HG02588 (cell line): ENCODE data around the gene PPIL6.

Experiments
- ATAC-seq: cut with Tn5 transposase; IDR thresholded peaks from one replicate; pipeline ENCODE4 v1.9.1; 2021; ENCODE audit warnings: mild to moderate bottlenecking, moderate library complexity; ENCODE audit not compliant: unreplicated experiment

PPIL6 gene

DNA sequence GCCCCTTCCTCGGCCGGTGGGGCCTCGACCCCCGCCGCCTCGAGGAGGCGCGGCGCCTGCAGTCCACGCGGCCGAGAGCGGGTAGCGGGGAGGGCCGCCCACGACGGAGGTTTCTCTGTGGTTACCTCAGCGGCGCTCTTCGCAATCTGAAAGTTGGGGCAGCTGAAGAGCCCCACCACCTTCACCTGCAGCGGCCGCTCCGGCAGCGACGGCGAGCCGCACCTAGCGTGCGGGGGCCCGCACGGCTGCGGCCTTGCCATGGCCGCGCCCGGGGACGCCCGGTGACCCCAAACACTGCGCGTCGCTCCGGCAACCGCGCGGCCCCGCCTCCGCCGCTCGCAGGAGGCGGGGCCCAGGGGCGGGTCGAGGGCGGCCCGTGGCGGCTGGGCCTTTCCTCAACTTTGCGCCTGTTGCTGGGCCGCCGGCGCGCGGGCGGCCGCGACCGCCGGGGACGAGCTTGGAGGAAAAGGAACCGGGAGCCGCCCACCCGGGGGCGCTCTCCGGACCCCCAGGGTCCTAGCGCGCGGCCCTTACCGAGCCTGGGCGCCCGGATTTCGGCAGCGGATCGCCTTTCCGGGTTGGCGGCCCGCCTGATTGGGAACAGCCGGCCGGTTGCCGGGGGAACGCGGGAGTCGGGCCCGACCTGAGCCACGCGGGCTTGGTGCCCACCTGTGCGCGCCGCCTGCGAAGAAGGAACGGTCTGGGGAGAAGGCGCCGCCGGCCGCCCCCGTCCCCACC lies at the start of gene PPIL6, which contains the start of gene SMPD2:
Gene PPIL6, minus strand, starts transcription at position 298 of the 738 bp plus-strand sequence. Its CDS starts 38 bp downstream, at position 260.
Gene SMPD2, plus strand, starts transcription at position 394 of the 738 bp plus-strand sequence. CDS start 398 bp downstream, outside the sequence.
- peak; percentile 89 for ATAC-seq

DNA sequence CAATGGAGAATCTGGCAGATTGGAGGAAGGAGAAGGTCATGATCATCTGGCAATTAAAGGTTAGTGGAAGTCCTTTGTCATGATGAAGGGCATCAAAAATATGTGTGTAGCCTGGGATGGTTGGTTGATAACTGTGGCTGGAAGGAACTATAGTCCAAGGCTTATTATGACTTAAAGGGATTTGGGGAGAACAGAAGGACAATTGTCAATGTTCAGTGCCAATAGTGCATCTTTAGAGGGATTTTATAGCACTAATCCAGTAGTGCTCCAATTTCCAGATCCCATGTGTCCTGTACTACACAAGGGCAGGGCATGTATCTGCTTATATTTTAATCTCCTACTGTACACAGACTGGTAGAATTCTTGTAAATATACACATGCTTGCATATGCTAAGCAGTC lies 47.6 kb upstream of the PPIL6 start:
- no peak for ATAC-seq

DNA sequence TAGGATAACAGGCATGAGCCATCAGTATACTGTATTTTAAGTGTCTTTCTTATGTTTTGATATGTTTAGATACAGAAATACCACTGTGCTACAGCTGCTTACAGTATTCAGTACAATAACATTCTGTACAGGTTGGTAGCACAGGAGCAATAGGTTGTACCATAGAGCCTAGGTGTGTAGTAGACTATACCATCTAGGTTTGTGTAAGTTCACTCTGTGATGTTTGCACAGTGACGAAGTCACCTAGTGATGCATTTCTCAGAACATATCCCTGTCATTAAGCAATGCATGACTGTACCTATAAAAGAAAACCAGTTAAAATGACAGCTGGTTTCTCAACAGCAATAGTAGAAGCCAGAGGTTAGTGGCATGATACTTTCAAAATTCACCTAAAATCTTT lies 45.6 kb upstream of the PPIL6 start:
- no peak for ATAC-seq

DNA sequence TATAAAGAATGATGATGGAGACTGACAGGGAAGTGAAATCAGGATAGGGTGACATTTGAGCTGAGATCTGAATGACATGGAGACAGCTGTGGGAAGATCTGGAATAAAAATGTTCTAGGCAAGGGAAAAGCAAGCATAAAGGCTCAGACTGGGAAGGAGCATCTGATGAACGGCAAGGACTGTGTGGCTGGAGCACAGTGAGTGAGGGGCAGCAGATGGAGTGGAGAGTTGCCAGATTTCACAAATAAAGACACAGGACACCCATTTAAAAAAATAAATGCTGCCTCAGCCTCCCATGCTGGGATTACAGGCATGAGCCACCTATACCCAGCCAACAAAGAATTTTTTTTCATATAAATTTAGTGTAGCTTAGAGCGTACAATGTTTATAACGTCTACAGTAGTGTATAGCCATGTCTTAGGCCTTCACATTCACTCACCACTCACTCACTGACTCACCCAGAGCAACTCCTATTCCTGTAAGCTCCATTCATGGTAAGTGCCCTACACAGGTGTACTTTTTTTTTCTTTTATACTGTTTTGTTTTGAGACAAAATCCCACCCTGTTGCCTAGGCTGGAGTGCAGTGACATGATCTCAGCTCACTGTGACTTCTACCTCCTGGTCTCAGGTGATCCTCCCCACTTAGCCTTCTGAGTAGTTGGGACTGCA lies 45.0 kb upstream of the PPIL6 start:
- ATAC-seq = no peak

DNA sequence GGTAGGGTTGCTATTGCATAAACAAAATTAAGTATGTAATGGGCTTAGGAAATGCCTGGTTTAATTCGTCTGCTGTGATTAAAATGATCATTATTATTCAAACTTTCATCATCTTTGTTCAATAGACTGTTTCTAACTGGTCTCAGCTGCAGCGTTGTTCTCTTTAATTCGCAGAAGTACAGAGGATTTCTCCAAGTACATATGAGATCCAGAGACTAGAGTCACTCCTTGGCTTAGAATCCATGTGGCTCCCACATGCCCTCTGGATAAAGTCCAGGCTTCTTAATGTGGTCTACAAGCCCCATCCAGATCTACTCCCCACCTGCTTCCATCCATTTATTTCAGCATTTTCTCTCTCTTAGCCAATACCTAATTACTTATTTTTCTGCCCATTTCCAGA lies 43.7 kb upstream of the PPIL6 start:
- ATAC-seq = no peak

DNA sequence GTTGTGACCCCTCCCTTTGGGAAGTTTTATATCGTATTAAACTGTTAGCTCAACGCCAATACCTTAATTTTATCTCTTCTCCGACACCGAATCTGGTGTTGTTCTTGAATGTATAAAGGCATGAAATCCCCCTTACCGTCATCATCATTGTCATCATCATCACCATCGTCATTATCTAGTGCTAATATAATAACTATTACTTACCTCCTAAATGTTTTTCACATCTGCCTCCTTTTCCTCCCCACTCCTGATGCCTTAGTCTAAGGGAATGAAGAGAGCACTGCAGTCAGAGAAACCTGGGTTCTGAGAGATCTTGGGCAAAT lies 43.3 kb upstream of the PPIL6 start:
- no peak for ATAC-seq

DNA sequence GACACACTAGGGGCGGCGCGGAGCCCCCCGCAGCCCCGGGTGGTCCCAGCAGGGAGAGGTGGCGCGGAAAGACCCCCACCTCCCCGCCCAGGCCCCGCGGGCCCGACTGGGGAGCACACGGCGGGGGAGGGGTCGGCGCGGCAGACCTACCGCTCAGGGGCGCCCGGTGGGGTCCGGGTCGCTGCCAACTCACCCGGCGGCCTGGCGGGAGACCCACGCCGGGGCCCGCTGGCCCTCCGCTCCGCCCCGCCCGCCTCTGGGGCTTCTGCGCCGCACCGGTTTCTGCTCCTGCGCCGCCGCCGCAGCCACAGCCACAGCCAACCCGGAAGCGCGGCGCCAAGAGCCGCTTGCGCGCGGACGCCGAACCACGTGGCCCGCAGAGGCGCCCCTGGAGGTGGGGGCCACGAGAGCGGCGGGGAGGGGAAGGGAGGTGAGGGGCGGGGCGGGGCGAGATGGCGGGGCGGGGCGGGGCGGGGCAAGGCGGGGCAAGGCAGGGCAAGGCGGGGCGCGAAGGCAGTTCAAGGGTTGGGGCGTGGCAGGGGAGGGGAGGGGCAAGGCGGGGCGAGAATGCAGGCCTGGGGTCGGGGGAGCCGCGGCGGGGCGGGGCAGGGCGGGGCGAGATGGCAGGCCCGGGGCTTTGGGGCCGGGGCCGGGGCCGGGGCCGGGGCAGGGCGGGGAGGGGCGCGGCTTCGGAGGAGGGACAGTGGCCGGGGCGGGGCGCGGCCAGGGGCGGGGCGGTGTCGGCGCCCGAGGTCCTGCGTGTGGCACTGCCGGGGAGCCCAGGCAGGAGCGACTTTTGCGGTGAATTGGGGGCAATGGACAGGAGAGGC lies 42.7 kb upstream of the PPIL6 start, which contains the start of gene ZBTB24:
Gene ZBTB24, minus strand, starts transcription at position 315 of the 830 bp plus-strand sequence. CDS start 1,193 bp downstream, outside the sequence.
- peak; percentile 86 for ATAC-seq

DNA sequence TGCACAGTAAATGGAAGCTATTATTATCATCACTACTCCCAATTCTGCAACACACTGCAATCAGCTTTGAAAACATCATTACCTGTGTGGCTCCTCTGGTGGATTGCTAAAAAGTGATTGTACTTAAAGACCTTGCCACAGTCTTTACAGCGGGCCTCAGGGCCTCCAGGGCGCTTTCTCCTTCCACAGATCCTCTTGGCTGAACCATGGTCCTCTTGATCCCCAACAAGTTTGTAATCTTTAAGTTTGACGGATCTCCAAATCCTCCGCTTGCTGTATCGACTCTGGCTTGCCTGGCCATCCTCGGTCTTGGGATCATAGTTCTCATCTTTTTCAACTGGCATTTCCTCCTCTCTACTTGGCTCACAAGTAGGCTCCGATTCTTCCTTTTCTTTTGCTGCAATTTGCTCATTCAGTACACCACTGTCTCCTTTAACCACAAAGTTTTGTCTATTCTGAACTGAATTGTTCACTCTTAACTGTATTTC lies 40.6 kb upstream of the PPIL6 start:
- no peak for ATAC-seq

DNA sequence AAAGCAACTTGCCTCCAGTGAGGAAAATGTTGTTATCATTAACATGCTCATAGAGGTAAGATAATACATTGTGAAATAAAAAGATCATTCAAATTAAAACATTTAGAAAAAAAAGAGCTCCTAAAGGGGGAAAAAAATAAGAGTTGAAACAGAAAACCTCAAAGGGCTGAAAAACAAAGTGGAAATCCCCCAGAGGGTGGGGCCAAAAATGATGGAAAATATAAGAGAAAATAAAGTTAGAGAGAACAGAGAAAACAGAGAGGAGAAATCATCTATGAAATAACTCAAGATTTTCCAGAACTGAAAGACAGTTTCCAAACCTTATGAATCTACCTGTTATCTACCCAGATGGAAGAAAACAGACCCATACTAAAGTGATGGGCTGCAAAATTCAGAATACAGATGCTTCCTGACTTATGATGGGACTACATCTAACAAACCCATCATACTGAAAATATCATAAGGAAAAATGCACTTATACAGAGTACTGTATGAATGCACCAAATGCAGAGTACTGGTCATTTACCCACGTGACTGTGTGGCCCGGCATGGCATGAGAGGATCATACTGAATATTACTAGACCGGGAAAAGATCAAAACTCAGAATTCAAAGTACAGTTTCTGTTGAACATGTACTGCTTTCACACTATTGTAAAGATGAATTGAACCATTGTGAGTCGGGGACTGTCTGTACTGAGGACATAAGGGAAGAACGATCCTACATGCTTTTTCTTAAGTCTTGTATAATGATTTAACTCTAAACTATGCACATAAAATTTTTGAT lies 38.6 kb upstream of the PPIL6 start:
- ATAC-seq = no peak

DNA sequence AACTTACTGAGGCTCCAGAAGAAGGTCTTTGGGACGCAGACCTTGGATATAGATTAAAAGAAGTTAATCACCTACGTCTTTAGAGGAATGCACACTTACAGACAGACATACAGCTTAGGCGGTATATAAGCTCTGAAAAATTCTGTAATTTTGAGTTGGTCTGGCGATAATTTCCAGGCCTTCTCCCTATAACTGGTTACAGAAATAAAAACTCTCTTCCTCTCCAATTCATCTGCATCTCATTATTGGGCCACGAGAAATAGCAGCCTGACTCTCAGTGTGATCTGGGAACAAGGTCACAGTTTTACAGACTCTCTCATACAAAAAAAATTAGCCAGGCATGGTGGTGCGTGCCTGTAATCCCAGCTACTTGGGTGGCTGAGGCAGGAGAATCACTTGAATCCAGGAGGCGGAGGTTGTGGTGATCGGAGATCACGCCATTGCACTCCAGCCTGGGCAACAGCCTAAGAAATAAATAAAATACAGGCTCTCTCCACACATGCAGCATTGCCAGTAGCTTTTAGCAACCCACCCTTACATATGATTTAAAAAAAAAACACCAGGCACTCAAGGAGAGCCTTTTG lies 37.9 kb upstream of the PPIL6 start:
- no peak for ATAC-seq

DNA sequence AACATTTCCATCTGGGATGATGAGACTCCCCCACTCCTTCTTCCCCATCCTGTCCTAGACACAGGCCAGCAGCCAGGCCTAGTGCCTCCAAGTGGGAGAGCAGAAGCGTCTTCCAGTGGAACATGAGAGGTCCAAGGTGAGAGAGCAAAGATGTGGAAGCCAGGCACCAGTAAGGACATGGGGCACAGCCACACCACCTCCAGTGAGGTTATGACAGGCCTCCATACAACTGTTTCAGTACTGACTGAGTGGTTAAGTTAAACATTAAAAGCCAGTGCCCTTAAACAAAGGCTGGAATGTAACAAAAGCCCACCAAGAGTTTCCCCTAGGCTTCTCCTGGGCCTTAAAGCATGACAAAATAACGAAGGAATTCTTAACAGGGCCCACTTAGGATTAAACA lies 37.3 kb upstream of the PPIL6 start:
- peak; percentile 58 for ATAC-seq

DNA sequence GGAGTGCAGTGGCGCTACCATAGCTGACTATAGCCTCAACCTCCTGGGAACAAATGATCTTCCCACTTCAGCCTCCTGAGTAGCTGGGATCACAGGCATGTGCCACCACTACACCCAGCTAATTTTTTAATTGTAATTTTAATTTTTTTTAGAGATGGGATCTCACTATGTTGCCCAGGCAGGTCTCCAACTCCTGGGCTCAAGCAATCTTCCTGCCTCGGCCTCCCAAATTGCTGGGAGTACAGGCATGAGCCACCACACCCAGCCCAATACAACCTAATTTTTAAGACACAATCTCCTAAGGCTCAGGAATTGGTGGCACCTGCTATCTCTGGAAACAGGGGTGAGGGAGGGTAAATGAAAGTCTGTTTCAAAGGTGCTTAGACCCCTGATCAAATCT lies 36.8 kb upstream of the PPIL6 start:
- no peak for ATAC-seq

DNA sequence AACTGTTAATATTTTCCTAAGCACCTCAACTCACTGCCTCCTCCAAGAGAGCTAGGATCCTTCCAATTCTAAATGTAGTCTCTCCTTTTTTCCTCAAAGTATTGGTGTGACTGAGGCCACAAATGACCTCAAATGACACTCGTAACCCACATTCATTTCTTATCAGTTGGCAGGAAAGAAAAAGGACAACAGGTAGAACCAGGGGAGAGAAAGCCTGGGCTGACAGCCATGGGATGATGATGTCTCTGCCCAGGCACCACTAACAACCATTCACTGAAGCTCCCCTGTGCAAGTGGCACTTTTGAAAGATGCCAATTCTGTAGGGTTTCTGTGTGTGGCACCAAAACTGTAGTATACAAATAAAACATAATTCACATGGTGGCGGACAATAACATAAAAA lies 35.2 kb upstream of the PPIL6 start:
- ATAC-seq = no peak

DNA sequence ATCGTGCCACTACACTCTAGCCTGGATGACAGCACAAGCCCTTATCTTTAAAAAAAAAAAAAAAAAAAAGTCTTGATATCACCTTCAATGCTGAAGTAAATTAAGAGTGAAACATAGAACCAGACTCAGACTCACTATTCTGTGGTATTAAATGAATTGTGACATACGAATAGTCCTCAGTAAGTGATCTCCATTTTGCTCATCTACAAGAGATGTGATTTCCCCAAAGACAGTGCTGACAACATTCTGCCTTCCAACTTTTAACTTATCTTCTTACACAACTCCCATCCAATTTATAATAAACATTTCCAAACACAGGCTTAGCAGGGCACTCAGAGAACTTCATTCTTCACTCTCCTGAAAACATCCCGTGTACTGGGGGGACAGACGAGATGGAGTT lies 34.6 kb upstream of the PPIL6 start:
- no peak for ATAC-seq

DNA sequence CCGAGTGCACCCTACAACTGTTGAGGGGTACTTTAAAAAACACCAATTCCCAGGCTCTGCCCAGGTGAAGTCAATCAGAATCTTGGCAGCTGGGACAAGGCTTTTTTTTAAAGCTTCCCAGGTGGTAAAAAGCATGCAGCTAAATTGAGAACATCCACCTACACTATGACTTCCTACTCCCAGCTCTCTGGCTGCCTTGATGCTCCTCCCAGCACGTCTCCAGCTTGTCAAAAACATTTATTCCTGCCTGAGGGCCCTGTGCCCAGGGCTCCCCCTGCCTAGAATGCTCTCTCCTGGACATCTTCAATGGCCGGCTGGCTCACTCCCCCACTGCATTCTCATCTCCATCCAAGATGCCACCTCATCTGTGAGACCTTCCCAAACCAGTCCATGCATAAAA lies 32.7 kb upstream of the PPIL6 start:
- ATAC-seq = no peak

DNA sequence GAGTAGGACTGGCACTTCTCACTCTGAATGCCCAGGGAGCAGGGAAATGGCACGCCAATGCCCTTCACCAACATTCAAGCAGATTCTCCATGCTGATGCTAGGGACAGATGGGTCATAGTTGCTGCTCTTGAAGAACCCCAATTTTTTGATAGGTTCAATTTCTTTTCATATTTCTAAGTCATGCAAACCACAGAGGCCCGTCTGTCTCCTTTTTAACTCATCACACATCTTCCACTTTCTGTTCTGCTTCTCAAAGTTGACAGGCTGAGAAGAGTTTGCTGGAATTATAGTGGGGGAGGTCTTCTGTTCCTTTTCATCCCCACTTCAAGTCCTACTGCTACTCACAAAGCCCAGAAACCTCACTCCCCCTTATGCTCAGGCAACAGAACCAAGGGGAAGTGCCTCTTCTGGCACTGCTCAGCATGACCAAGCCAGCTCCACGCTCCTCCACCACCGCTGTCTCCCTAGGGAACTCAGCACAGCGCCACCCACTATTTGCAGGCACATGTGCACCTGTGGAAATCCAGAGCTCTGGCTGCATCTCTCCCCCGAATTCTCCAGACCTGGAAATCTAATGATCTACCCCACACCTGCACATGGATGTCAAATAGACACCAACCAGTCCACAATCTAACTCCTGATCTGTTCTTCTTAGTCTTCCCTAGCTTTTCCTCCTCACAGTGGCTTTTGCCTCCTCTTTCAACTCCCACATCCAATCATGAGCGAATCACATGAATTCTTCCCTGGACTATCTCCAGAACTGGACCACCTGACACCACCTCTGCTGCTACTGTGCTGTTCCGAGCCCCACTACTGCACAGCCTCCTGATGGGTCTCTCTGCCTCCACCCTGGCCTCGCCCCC lies 31.9 kb upstream of the PPIL6 start:
- peak; percentile 70 for ATAC-seq

DNA sequence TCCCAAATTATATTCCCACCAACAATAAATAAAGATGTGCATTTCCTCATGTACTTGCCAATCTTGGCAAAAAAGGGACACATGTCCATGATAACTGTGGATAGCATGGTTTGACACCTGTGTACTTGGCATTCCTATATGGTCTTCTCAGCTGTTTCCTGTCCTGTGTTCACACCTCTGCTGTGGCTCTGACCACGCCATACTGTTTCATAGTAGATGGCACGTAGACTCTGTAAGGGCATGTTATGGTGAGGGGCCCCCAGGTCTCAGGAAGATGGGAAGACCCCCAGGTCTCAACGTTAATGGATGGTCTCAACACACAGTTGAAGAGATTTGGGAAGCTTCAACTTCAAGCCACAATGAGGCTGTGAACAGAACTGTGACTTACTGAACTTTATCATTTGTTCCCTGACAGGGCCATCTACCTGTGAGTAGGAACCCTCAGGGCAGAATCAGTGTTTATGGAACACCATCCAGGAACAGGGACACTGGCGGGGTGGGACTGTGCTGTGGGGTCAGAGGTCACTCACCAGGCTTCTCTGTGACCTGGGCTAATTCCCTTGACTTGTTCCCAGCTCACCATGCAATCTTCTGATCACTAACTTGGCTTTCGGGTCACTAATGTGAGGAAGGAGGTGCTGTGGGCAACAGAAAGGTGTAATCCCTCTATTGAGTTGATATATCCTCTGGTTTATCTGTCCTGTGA lies 30.8 kb upstream of the PPIL6 start:
- ATAC-seq = no peak

DNA sequence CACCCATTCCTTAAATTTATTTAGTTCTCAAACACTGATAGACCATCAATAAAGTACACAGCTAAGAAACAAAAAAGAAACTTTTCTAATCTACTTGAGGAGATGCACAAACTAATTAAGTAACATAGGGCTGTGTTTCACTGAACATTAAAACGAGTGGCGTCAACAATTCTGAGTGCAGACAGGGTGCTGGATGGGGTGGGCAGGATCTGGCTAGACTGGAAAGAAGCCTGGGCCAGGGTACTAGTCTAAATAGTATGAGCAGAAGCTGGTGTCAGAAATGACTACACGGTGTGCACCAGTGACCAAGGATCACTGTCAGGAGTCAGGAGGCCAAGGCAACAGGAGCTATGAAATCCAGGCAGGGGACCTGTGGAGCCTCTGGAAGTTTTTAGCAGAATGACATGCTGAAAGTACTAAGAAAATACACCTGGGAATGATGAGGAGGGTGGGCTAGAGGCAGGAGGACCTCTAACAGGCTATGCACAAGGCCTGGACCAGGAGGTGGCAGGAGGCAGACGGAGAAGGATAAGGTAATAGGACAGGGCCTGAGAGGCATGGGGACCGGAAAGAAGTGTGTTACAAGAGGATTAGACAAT lies 29.3 kb upstream of the PPIL6 start:
- ATAC-seq = no peak
